Measurements from ENCODE around the gene SRPX. TPM values are rescaled to one million over a fixed set of nuclear protein-coding genes. Genes with fewer than 3 reads are reported as not detected.

The SRPX gene
- 19.0 and 21.6 TPM in 2 replicates for polyA plus RNA-seq (2013)

GRCh38 chrX:38220415-38221390 lies at the start of gene SRPX:
Gene SRPX, minus strand, starts transcription at chrX:38220871. Its CDS starts 79 bp downstream, at chrX:38220792.
- no CpG with 5 or more reads among the region's 76 CpGs for WGBS (ENCODE audit: extremely low coverage, insufficient coverage, insufficient read length)

GRCh38 chrX:38268011-38268410 lies 47.3 kb upstream of the SRPX start:
- Histone ChIP-seq H3K79me2 (ENCODE audit: control insufficient read depth, insufficient read depth, low read length, poor library complexity) (no peaks in the 10 kb centered on the region), H3K18ac (ENCODE audit: low read length) (no peak overlapping the region), H3K4me1 (ENCODE audit: control insufficient read depth in 1 of 2, insufficient read depth in 2 of 2, low read length in 2 of 2) (no peaks in the 10 kb centered on the region), H3K27me3 (ENCODE audit: insufficient read depth, low read length) (no peaks in the 10 kb centered on the region), H2BK120ac (ENCODE audit: insufficient read depth, low read length, poor library complexity) (no peak overlapping the region), H2BK5ac (ENCODE audit: low read depth, low read length, poor library complexity) (no peak overlapping the region), H3K14ac (ENCODE audit: low read length) (no peak overlapping the region), H4K91ac (ENCODE audit: low read depth, low read length) (no peak overlapping the region), H4K12ac (ENCODE audit: low read depth, low read length) (no peak overlapping the region), H3K23ac (ENCODE audit: low read length) (no peak overlapping the region), H4K8ac (ENCODE audit: low read depth, low read length) (no peak overlapping the region), H3K79me1 (ENCODE audit: low read length) (no peaks in the 10 kb centered on the region), H2AK5ac (ENCODE audit: low read length) (no peak overlapping the region), H3K9ac (ENCODE audit: low read length) (no peak overlapping the region), H3K27ac (ENCODE audit: low read depth, low read length) (no peak overlapping the region), H2BK12ac (ENCODE audit: low read length) (no peak overlapping the region), H2AFZ (ENCODE audit: insufficient read depth, low read length, poor library complexity) (no peak overlapping the region), H3K4ac (ENCODE audit: low read depth, low read length) (no peak overlapping the region), H3K4me2 (ENCODE audit: low read length) (no peak overlapping the region), H3K4me3 (ENCODE audit: low read depth, low read length) (no peak overlapping the region), H3K9me3 (ENCODE audit: insufficient read depth, low read depth, low read length) (no peaks in the 10 kb centered on the region), H3K36me3 (ENCODE audit: control insufficient read depth in 1 of 2, insufficient read depth in 2 of 2, low read length in 2 of 2) (no peaks in the 10 kb centered on the region)
- peak in 1 of 2 donors; percentile 43 for DNase-seq
- WGBS (ENCODE audit: extremely low coverage, insufficient coverage, insufficient read length) = no CpG with 5 or more reads among the region's 3 CpGs

More at GRCh38 chrX:38220415-38221390, at the start of gene SRPX:
- H3K4me3 ChIP-seq (ENCODE audit: low read depth, low read length) = peak within 1 kb of the TSS; percentile 72
- no peak within 1 kb of the TSS for H3K14ac ChIP-seq (ENCODE audit: low read length)
- H3K9ac ChIP-seq (ENCODE audit: low read length) = no peak within 1 kb of the TSS
- no peaks in the 10 kb centered on the region for H3K9me3 ChIP-seq (ENCODE audit: insufficient read depth, low read depth, low read length)
- H3K36me3 ChIP-seq (ENCODE audit: control insufficient read depth in 1 of 2, insufficient read depth in 2 of 2, low read length in 2 of 2) = no peaks in the 10 kb centered on the region
- H3K4ac ChIP-seq (ENCODE audit: low read depth, low read length) = no peak within 1 kb of the TSS
- no peak within 1 kb of the TSS for H2BK12ac ChIP-seq (ENCODE audit: low read length)
- no peak within 1 kb of the TSS for H2BK120ac ChIP-seq (ENCODE audit: insufficient read depth, low read length, poor library complexity)
- H3K27ac ChIP-seq (ENCODE audit: low read depth, low read length) = no peak within 1 kb of the TSS
- no peak within 1 kb of the TSS for H3K23ac ChIP-seq (ENCODE audit: low read length)
- H3K18ac ChIP-seq (ENCODE audit: low read length) = no peak within 1 kb of the TSS
- H3K4me2 ChIP-seq (ENCODE audit: low read length) = peak within 1 kb of the TSS; percentile 94
- H3K4me1 ChIP-seq (ENCODE audit: control insufficient read depth in 1 of 2, insufficient read depth in 2 of 2, low read length in 2 of 2) = peaks cover 0 to 2% of the 10 kb centered on the region in 2 experiments
- peak in 1 of 2 donors; percentile 6 for DNase-seq
- peak within 1 kb of the TSS; percentile 17 for H2AFZ ChIP-seq (ENCODE audit: insufficient read depth, low read length, poor library complexity)
- H3K27me3 ChIP-seq (ENCODE audit: insufficient read depth, low read length) = peaks cover 2% of the 10 kb centered on the region
- H3K79me1 ChIP-seq (ENCODE audit: low read length) = no peaks in the 10 kb centered on the region
- no peak within 1 kb of the TSS for H4K91ac ChIP-seq (ENCODE audit: low read depth, low read length)
- H4K8ac ChIP-seq (ENCODE audit: low read depth, low read length) = peak within 1 kb of the TSS; percentile 32
- no peaks in the 10 kb centered on the region for H3K79me2 ChIP-seq (ENCODE audit: control insufficient read depth, insufficient read depth, low read length, poor library complexity)
- H4K12ac ChIP-seq (ENCODE audit: low read depth, low read length) = peak within 1 kb of the TSS; percentile 66
- no peak within 1 kb of the TSS for H2AK5ac ChIP-seq (ENCODE audit: low read length)
- no peak within 1 kb of the TSS for H2BK5ac ChIP-seq (ENCODE audit: low read depth, low read length, poor library complexity)

GRCh38 chrX:38262715-38263620 lies 42.3 kb upstream of the SRPX start:
- Histone ChIP-seq H3K4me3 (ENCODE audit: low read depth, low read length) (no peak overlapping the region), H3K9ac (ENCODE audit: low read length) (no peak overlapping the region), H3K36me3 (ENCODE audit: control insufficient read depth in 1 of 2, insufficient read depth in 2 of 2, low read length in 2 of 2) (no peaks in the 10 kb centered on the region), H2AFZ (ENCODE audit: insufficient read depth, low read length, poor library complexity) (no peak overlapping the region), H3K79me1 (ENCODE audit: low read length) (no peaks in the 10 kb centered on the region), H3K9me3 (ENCODE audit: insufficient read depth, low read depth, low read length) (no peaks in the 10 kb centered on the region), H4K8ac (ENCODE audit: low read depth, low read length) (no peak overlapping the region), H2AK5ac (ENCODE audit: low read length) (no peak overlapping the region), H4K12ac (ENCODE audit: low read depth, low read length) (no peak overlapping the region), H3K4me2 (ENCODE audit: low read length) (no peak overlapping the region), H3K4ac (ENCODE audit: low read depth, low read length) (no peak overlapping the region), H3K23ac (ENCODE audit: low read length) (no peak overlapping the region), H3K18ac (ENCODE audit: low read length) (no peak overlapping the region), H3K14ac (ENCODE audit: low read length) (no peak overlapping the region), H2BK120ac (ENCODE audit: insufficient read depth, low read length, poor library complexity) (no peak overlapping the region), H3K27me3 (ENCODE audit: insufficient read depth, low read length) (no peaks in the 10 kb centered on the region), H4K91ac (ENCODE audit: low read depth, low read length) (no peak overlapping the region), H2BK12ac (ENCODE audit: low read length) (no peak overlapping the region), H3K27ac (ENCODE audit: low read depth, low read length) (no peak overlapping the region), H3K4me1 (ENCODE audit: control insufficient read depth in 1 of 2, insufficient read depth in 2 of 2, low read length in 2 of 2) (no peaks in the 10 kb centered on the region), H3K79me2 (ENCODE audit: control insufficient read depth, insufficient read depth, low read length, poor library complexity) (no peaks in the 10 kb centered on the region), H2BK5ac (ENCODE audit: low read depth, low read length, poor library complexity) (no peak overlapping the region)
- peak in 1 of 2 donors; percentile 58 for DNase-seq
- WGBS (ENCODE audit: extremely low coverage, insufficient coverage, insufficient read length) = no CpG with 5 or more reads among the region's 9 CpGs

GRCh38 chrX:38260231-38260630 lies 39.6 kb upstream of the SRPX start:
- Histone ChIP-seq H3K9ac (ENCODE audit: low read length) (no peak overlapping the region), H3K4me1 (ENCODE audit: control insufficient read depth in 1 of 2, insufficient read depth in 2 of 2, low read length in 2 of 2) (no peaks in the 10 kb centered on the region), H4K91ac (ENCODE audit: low read depth, low read length) (no peak overlapping the region), H3K9me3 (ENCODE audit: insufficient read depth, low read depth, low read length) (no peaks in the 10 kb centered on the region), H3K27ac (ENCODE audit: low read depth, low read length) (no peak overlapping the region), H2BK5ac (ENCODE audit: low read depth, low read length, poor library complexity) (no peak overlapping the region), H3K4ac (ENCODE audit: low read depth, low read length) (no peak overlapping the region), H3K79me1 (ENCODE audit: low read length) (no peaks in the 10 kb centered on the region), H3K18ac (ENCODE audit: low read length) (no peak overlapping the region), H3K27me3 (ENCODE audit: insufficient read depth, low read length) (no peaks in the 10 kb centered on the region), H2BK12ac (ENCODE audit: low read length) (no peak overlapping the region), H3K14ac (ENCODE audit: low read length) (no peak overlapping the region), H3K23ac (ENCODE audit: low read length) (no peak overlapping the region), H3K36me3 (ENCODE audit: control insufficient read depth in 1 of 2, insufficient read depth in 2 of 2, low read length in 2 of 2) (no peaks in the 10 kb centered on the region), H2BK120ac (ENCODE audit: insufficient read depth, low read length, poor library complexity) (no peak overlapping the region), H4K8ac (ENCODE audit: low read depth, low read length) (no peak overlapping the region), H2AFZ (ENCODE audit: insufficient read depth, low read length, poor library complexity) (no peak overlapping the region), H2AK5ac (ENCODE audit: low read length) (no peak overlapping the region), H3K79me2 (ENCODE audit: control insufficient read depth, insufficient read depth, low read length, poor library complexity) (no peaks in the 10 kb centered on the region), H3K4me2 (ENCODE audit: low read length) (no peak overlapping the region), H3K4me3 (ENCODE audit: low read depth, low read length) (no peak overlapping the region), H4K12ac (ENCODE audit: low read depth, low read length) (no peak overlapping the region)
- DNase-seq = peak in 1 of 2 donors; percentile 48
- no CpG with 5 or more reads among the region's 4 CpGs for WGBS (ENCODE audit: extremely low coverage, insufficient coverage, insufficient read length)
